ENCODE data around the gene GUCD1.

The GUCD1 gene

DNA sequence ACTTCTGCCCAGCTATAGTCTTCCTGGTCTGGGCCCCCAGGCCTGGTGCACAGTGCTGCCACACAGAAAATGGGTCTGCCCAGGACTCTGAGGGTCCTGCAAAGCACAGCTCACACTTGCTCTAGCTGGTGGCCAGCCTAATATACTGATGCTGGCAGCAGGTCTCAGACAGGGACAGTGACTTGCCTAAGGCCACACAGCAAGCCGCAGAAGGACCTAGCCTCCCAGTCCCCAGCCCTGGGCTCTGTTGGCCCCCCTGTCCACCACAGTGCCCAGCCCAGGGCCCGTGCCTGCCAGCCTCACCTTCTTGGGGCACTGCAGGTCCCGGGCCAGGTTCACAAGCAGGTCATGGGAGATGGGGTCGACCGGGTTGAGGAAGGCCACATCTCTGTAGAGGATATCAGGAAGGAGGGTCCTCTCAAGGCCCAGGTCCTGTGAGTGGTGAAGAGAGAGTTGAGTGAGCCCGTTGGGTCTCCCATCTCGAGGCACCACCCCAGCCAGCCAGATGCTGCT lies 34.6 kb upstream of the GUCD1 start:
- no peak for DNase-seq

DNA sequence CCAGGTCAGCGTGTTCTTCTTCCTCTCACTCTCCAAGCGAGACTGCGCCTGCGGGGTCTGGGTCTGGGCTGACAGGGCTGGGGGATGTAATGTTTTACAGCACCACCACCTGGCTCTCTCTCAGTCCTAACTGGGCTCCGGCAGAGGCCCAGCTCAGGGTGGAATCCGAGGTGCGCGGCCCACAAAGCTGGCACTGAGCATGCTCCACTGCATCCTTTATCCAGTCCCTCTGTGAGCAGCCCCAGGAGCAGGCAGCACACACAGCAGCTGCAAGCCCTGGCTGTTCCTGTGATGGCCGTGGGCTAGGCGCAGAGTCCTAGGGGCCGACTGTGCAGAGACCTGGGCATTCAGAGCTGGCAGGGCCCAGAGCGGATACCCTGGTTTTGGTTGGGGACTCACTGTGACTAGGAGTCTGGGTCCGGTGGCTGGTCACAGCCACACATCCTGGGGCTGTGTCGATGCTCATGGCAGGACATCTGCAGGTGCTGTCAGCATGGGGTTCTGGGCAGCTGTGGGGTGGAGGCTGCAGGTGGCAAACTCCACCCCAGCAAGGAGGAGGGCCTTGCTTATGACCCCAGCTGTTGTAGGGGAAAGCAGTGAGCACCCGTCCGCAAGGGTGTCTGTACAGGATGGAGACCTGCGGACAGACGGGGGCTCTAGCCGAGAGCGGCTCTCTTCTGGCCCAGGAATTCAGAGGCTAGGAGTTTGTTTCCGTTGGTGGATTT lies 34.0 kb upstream of the GUCD1 start:
- DNase-seq, result no peak

DNA sequence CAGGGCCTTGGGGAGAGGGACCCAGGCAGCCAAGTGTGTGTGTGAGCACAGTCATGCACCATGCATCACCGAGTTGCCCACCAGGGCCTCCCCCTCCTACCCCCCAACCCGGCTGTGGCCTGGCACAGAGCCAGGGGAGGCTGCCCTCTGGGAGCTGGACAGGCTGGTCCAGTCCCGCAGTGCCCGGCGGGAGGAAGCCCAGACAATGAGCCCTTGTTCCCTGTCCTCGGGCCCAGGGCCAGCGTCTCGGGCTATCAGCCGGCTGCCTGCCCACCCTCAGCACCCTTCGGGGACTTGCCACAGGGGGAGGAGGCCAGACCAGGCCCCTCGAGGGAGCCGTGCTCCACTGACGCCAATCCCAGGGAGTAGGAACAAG lies 33.4 kb upstream of the GUCD1 start:
- DNase-seq, result no peak

GRCh38 chr22:24587948-24588347 lies 33.0 kb upstream of the GUCD1 start:
- no peak for DNase-seq

DNA sequence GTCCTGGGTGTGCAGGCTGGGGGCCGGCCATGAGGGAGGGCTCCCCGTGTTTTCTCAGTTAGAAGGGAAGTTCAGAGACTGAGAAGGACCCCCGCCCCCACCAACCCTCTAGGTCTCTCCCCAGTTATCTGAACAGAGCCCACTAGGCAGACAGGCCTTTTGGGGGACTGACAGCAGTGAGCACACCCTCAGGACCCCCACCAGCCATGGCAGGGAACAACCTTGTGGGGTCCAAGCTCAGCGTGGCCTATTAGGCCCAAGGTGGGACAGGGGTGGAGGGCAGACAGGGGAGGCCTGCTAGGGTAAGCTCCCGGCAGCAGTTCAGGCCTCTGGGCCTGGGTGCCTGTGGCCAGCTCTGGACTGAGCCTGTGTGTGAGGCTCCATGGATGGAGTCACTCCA lies 32.3 kb upstream of the GUCD1 start:
- no peak for DNase-seq

DNA sequence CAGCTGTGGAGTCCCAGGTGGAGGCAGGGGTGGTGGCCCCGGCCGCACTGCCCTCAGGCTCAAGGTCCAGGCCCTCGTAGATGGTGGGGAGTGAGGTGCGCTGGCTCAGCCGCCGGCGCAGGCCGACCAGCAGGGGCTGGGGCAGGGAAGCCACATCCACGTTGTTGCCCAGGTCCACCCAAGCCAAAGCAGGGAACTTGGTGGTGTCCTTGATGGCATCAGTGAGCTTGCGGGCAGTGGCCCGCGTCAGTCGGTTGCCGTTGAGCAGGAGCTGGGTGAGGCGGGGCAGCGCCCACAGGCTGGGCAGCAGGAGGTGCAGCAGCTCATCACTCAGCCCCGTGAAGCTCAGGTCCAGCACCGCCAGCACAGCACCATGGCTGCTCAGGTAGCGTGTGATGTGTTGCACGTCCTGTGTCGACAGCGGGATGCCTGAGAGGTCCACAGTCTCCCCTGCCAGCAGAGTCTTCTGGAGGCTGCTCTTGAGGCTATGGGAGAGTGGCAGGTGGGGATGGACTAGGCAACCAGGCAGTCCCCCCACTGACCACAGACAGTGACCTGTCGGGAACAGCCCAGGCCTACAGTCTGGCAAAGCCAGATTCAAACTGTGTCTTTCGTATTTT lies 31.1 kb upstream of the GUCD1 start:
- DNase-seq, result no peak

DNA sequence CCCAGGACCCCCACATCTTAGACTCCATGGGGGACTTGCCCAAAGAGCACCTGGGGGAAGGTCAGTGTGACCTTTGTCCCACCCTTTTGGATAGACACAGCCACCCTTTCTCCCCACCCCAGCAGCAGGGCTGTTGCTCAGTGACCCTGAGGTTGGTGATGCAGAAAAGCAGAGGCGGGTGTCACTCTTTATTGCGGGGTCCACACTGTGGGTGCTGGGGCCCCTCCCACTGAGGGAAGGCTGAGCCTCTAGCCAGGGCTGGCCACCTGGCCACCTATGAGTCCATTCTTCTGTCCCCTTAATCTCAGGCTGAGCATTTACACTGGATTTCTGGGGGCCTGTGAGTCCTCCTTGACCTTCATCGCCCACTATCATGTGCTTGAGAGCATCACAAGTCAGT lies 30.5 kb upstream of the GUCD1 start:
- no peak for DNase-seq

GRCh38 chr22:24584871-24585411 lies 30.0 kb upstream of the GUCD1 start:
- no peak for DNase-seq

DNA sequence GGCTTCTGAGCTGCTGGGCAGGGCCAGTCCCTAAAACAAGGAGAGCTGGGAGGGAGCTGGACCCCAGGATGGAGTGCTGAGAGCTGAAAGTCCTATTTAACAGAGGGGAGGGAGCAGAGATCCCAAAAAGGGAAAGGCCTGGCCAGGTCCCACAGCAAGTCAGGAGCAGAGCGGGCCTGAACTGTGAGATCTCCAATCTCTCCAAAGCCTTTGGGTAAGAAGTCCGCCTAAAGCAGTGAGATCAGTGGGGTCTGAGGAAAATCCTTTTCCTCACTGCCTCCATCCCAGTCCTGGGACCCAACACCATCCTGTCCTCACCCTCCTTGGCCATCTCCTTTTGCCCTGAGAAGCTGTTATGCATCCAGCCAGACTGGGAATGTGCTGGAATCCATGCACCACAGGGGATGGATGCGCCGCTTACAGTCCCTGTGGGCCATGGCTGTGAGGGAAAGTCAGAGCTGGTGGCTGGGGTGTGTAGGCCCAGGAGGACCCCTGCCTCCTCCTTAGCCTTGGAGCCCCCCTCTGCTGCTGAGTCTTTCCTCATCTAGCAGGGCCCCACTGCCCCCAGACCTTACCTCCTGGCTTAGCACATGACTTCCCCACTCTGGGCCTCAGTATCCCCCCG lies 29.3 kb upstream of the GUCD1 start:
- no peak for DNase-seq

- DNase-seq, result no peak
Measured at GRCh38 chr22:24583221-24584165, 28.6 kb upstream of the GUCD1 start.

- no peak for DNase-seq
Measured at GRCh38 chr22:24582056-24582814, 27.3 kb upstream of the GUCD1 start.

- DNase-seq, result no peak
Measured at GRCh38 chr22:24580276-24580675, 25.3 kb upstream of the GUCD1 start.

- DNase-seq, result no peak
Measured at GRCh38 chr22:24579258-24579601, 24.3 kb upstream of the GUCD1 start.

DNA sequence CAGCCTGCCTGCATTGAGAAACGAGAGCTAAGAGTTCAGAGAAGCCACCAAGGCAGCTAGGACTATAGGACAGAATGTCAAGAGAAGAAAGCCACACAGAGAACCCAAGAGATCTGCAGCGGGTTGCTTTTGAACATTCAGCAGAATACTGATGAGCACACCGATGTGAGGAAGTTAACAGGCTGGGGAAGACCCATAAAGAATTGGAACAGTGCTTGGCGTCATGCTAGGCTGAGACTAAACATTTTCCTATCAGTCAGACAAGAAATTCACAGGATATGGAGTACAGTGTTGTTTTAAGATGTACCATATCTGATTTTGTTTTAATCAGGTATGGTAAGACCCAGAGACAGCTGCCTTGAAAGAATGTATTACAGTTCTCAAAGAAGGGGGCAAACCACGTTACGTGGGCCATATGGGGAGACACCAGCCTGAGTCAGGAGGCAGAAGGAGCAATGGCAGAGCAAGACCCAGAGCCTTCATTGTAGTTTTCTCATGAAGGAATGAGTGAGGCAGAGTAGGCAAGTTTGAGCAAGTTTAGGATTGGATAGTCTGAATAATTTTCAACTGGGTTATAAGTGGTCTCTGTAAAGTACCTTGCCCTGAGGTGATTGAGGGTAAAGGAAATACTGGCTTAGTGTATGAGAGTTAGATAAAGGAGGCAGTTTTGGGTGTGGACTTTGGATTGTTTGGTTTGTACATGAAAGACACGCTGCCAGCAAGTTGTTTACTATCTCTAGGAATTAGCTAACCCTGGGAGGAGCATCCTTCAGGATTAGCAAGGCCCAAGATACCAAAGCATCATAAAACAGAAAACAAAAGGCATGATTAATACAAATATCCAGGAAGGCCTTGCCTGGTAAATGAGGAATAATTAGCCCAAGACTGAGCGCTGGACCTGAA lies 23.7 kb upstream of the GUCD1 start:
- DNase-seq, result no peak

DNA sequence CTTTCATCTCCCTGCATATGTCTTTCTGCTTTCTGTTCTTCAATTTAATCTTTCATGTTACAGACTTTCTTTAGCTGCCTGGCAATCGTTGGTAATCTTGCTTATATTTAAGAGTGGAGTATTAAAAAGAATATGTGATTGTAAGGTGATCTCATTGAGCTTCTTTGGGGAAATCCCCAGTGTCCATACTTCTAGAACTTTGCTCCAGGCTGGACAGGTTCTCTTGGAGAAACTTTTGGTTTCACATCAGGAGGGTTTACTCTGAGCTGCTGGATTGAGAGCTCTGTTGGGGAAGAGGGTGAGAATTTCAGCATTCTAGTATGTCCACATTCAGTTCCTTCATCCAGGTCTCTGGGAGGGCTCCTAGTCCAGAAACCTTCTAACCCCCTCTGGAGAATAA lies 21.8 kb upstream of the GUCD1 start:
- DNase-seq, result no peak

- no peak for DNase-seq
Measured at GRCh38 chr22:24571266-24571665, 16.3 kb upstream of the GUCD1 start.

- no peak for DNase-seq
Measured at GRCh38 chr22:24567668-24568067, 12.7 kb upstream of the GUCD1 start.

DNA sequence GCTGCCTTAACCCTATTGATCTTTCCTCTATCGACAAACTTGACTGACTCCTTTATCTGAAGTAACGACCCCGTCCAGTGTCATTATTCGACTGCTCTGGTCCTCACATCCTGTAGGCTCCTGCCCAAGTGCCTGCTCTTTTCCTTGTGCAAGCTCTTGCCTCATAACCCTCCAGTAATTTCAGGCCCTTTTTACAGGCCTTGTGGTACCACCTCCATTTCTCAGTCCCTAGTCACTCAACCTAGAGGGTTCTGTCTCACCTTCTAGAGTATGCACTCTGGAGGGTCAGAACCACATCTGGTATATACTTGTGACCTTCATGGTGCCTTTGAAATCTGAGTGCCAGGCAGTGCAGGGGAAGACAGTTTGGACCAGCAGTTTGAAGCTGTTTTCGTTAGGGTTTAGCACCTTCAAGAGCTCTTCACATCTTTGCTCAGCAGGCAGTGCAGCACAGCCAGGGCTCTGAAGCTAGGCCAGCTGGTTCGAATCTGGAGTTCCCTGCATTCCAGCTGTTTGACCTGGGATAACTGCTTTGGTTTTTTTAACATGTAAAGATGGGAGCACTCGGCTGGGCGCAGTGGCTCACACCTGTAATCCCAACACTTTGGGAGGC lies 12.1 kb upstream of the GUCD1 start:
- no peak for DNase-seq

DNA sequence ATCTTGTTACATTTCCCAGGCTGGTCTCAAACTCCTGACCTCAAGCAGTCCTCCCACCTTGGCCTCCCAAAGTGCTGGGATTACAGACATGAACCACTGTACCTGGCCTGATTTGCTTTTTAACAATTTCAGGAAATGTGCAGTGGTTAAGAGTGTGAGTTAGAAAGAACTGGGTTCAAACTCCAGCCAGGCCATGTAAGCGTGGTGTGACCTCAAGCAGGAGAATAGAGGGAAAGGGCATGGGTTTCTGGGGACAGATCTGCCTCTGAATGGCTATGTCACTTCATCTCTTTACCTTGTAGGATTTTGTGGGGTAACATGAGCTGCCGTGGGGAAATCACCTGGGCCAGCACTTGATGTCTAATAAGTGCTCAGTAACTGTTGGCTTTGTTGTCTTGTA lies 10.1 kb upstream of the GUCD1 start:
- DNase-seq, result no peak

DNA sequence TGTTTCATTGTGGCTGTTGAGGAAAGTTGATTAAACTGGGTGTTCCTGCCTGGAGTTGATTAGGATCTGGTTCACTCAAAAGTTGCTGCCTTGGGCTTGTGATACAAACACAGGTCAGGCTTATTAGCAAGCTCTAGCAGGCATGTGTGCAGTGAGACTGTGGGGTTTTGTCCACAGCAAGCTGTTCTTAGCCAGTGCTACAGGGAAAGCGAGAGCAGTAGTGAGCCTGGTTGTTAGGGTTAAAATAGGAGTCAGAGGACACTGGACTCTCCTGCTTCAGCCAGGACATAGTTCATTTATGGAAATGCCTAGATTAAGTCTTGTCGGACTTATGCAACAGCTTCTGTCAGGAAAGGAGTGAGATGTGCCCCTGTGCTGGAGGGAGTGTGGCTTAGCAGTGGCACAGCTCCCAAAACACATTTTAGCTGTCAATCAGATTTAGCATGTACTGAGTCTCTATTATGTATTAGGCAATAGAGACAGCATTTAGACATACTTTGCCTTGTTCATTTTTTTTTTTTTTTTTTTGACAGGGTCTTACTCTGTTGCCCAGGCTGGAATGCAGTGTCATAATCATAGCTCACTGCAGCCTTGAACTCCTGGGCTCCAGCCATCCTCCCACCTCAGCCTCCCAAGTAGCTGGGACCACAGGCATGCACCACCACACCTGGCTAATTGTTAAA lies 9.6 kb upstream of the GUCD1 start:
- DNase-seq, result no peak

All from activated effector memory CD4-positive, alpha-beta T cell treated with anti-CD3 and anti-CD28 coated beads, Interleukin-2, amount 50 U/mL, for 16 hours (primary cell).